SK-N-MC (cell line): ENCODE measurements around the gene TTC17.

Experiments
- DNase-seq: peaks from one replicate; pipeline ENCODE4 v3.0.0-alpha.2; 2011; ENCODE audit warnings: low read depth, low spot score
- H3K27ac ChIP-seq: fragments of 200-600 bp; sonication (generic); 2 replicates; pipeline ENCODE4 v1.5.1; 2016; ENCODE audit warnings: mixed run types
- H3K36me3 ChIP-seq: fragments of 200-600 bp; sonication (generic); 2 replicates; pipeline ENCODE4 v1.6.1; 2017; ENCODE audit warnings: antibody characterized with exemption, low read length, mixed read lengths; ENCODE audit not compliant: insufficient read depth
- H3K4me3 ChIP-seq: fragments of 200-600 bp; sonication (generic); 2 replicates; pipeline ENCODE4 v1.5.1; 2016
- H3K9ac ChIP-seq: fragments of 200-600 bp; sonication (generic); 2 replicates; pipeline ENCODE4 v1.8.0; 2017; ENCODE audit warnings: mixed run types, mixed read lengths; ENCODE audit not compliant: insufficient read length
- H3K9me3 ChIP-seq: fragments of 200-600 bp; sonication (generic); 2 replicates; pipeline ENCODE4 v1.6.1; 2017; ENCODE audit warnings: low read depth, mild to moderate bottlenecking, antibody characterized with exemption, low read length, moderate library complexity, mixed read lengths
- EZH2 ChIP-seq: fragments of 200-600 bp; sonication (generic); IDR thresholded peaks from one replicate; pipeline ENCODE4 v1.6.1; 2017; ENCODE audit warnings: antibody characterized with exemption
- FOXP2 ChIP-seq: optimal IDR thresholded peaks from 2 replicates; pipeline ENCODE3; 2011; ENCODE audit warnings: mild to moderate bottlenecking, moderate library complexity; ENCODE audit not compliant: insufficient read depth; ENCODE audit errors: extremely low read length, control extremely low read depth
- POLR2AphosphoS5 ChIP-seq: IDR thresholded peaks from 2 replicates; pipeline ENCODE4 v1.6.1; 2012; ENCODE audit warnings: mild to moderate bottlenecking, low read depth, low read length, borderline replicate concordance

Gene TTC17

GRCh38 chr11:43518408-43519160 is 159.9 kb downstream of the TTC17 start:
- Histone ChIP-seq H3K9me3 (no peaks in the 10 kb centered on the region), H3K36me3 (no peaks in the 10 kb centered on the region), H3K27ac (no peak overlapping the region), H3K4me3 (no peak overlapping the region), H3K9ac (no peak overlapping the region)
- TF ChIP-seq EZH2 (no peak), POLR2AphosphoS5 (no peak), FOXP2 (no peak)
- no peak for DNase-seq

- TF ChIP-seq EZH2: no peak
- TF ChIP-seq POLR2AphosphoS5: no peak
- no peak for TF ChIP-seq FOXP2
- no peak for DNase-seq
- Histone ChIP-seq H3K9ac (no peak overlapping the region), H3K9me3 (no peaks in the 10 kb centered on the region), H3K27ac (no peak overlapping the region), H3K36me3 (no peaks in the 10 kb centered on the region), H3K4me3 (no peak overlapping the region)
These were observed 162.8 kb downstream of the TTC17 start for GRCh38 chr11:43521471-43521870.

DNA sequence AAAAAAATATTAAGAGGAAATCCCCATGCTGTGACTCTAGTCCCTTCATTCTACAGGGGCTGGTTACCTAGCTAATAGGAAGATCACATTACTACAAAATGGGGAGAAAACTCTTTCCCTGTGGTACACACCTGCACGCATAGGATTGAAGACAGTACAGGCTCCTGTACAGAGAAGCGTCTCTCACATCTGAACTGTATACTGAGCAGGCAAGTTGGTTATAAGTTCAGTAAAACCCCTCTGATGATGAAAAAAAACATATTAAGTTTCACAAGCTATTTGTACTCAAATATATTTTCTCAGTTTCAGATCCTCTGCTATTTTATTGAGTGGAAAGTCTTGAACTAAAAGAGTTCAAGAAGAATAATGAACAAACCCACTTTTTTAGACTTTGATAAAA is 164.9 kb downstream of the TTC17 start:
- H3K36me3 ChIP-seq: no peaks in the 10 kb centered on the region
- no peak overlapping the region for H3K27ac ChIP-seq
- H3K9ac ChIP-seq: no peak overlapping the region
- no peak for DNase-seq
- H3K9me3 ChIP-seq: no peaks in the 10 kb centered on the region
- no peak overlapping the region for H3K4me3 ChIP-seq
- TF ChIP-seq POLR2AphosphoS5: no peak

- Histone ChIP-seq H3K36me3 (no peaks in the 10 kb centered on the region), H3K27ac (no peak overlapping the region), H3K9me3 (no peaks in the 10 kb centered on the region), H3K9ac (no peak overlapping the region), H3K4me3 (no peak overlapping the region)
- TF ChIP-seq FOXP2 (no peak), EZH2 (no peak), POLR2AphosphoS5 (no peak)
- no peak for DNase-seq
These were observed 173.3 kb downstream of the TTC17 start for GRCh38 chr11:43532041-43532440.

- no peak for DNase-seq
- Histone ChIP-seq H3K27ac (no peak overlapping the region), H3K4me3 (no peak overlapping the region), H3K9me3 (no peaks in the 10 kb centered on the region), H3K36me3 (no peaks in the 10 kb centered on the region), H3K9ac (no peak overlapping the region)
- TF ChIP-seq POLR2AphosphoS5 (no peak), FOXP2 (no peak), EZH2 (no peak)
These were observed 179.3 kb downstream of the TTC17 start for GRCh38 chr11:43537833-43538615.

DNA sequence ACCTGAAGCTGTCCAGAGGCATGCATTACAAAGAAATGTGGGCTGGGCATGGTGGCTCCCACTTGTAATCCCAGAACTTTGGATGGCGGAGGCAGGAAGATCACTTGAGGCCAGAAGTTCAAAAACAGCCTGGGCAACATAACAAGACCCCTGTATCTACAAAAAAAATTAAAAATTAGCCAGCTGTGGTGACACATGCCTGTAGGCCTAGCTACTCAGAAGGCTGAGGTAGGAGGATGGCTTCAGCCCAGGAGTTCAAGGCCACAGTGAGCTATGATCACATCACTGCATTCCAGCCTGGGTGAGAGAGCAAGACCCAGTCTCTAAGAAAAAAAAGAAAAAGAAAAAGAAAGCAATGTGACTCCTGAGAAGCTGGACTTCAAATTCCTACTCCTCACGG is 183.3 kb downstream of the TTC17 start:
- no peaks in the 10 kb centered on the region for H3K36me3 ChIP-seq
- no peak overlapping the region for H3K4me3 ChIP-seq
- H3K27ac ChIP-seq: no peak overlapping the region
- no peaks in the 10 kb centered on the region for H3K9me3 ChIP-seq
- DNase-seq: no peak
- TF ChIP-seq POLR2AphosphoS5 (no peak), FOXP2 (no peak), EZH2 (no peak)
- no peak overlapping the region for H3K9ac ChIP-seq

GRCh38 chr11:43542750-43543712 is 184.3 kb downstream of the TTC17 start:
- TF ChIP-seq POLR2AphosphoS5 (no peak), EZH2 (no peak), FOXP2 (no peak)
- Histone ChIP-seq H3K27ac (no peak overlapping the region), H3K36me3 (no peaks in the 10 kb centered on the region), H3K9me3 (no peaks in the 10 kb centered on the region), H3K4me3 (no peak overlapping the region), H3K9ac (no peak overlapping the region)
- DNase-seq: no peak
